ENCODE results near the gene TRIM25.

TRIM25 gene

GRCh38 chr17:56936697-56937322 is 23.0 kb upstream of the TRIM25 start:
- TF ChIP-seq TEAD4 (IDR thresholded peaks at IDR 0.05): no peak
- no peak for TF ChIP-seq FOXM1 (IDR thresholded peaks at IDR 0.05; ENCODE audit: borderline replicate concordance, low read depth)
- no peak for TF ChIP-seq TCF12 (IDR thresholded peaks at IDR 0.05; ENCODE audit: low read depth)
- TF ChIP-seq, protein P1, sequence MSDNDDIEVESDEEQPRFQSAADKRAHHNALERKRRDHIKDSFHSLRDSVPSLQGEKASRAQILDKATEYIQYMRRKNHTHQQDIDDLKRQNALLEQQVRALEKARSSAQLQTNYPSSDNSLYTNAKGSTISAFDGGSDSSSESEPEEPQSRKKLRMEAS (IDR thresholded peaks at IDR 0.05): no peak
- TF ChIP-seq CEBPB (IDR thresholded peaks at IDR 0.05): no peak
- no peak for TF ChIP-seq USF1 (IDR thresholded peaks at IDR 0.05)
- TF ChIP-seq TAF1 (IDR thresholded peaks at IDR 0.05; ENCODE audit: low read depth): no peak
- no peak for TF ChIP-seq EGR1 (IDR thresholded peaks at IDR 0.05)
- TF ChIP-seq YY1 (IDR thresholded peaks at IDR 0.05; ENCODE audit: low read depth): no peak
- no peak for TF ChIP-seq ZBTB7A (IDR thresholded peaks at IDR 0.05; ENCODE audit: low read depth)
- TF ChIP-seq RAD21 (IDR thresholded peaks at IDR 0.05; ENCODE audit: low read depth): no peak
- TF ChIP-seq CREB1 (IDR thresholded peaks at IDR 0.05; ENCODE audit: low read depth): no peak
- no peak for TF ChIP-seq EP300 (IDR thresholded peaks at IDR 0.05; ENCODE audit: borderline replicate concordance)
- TF ChIP-seq, protein P2, sequence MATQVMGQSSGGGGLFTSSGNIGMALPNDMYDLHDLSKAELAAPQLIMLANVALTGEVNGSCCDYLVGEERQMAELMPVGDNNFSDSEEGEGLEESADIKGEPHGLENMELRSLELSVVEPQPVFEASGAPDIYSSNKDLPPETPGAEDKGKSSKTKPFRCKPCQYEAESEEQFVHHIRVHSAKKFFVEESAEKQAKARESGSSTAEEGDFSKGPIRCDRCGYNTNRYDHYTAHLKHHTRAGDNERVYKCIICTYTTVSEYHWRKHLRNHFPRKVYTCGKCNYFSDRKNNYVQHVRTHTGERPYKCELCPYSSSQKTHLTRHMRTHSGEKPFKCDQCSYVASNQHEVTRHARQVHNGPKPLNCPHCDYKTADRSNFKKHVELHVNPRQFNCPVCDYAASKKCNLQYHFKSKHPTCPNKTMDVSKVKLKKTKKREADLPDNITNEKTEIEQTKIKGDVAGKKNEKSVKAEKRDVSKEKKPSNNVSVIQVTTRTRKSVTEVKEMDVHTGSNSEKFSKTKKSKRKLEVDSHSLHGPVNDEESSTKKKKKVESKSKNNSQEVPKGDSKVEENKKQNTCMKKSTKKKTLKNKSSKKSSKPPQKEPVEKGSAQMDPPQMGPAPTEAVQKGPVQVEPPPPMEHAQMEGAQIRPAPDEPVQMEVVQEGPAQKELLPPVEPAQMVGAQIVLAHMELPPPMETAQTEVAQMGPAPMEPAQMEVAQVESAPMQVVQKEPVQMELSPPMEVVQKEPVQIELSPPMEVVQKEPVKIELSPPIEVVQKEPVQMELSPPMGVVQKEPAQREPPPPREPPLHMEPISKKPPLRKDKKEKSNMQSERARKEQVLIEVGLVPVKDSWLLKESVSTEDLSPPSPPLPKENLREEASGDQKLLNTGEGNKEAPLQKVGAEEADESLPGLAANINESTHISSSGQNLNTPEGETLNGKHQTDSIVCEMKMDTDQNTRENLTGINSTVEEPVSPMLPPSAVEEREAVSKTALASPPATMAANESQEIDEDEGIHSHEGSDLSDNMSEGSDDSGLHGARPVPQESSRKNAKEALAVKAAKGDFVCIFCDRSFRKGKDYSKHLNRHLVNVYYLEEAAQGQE (IDR thresholded peaks at IDR 0.05; ENCODE audit: low read depth): no peak

DNA sequence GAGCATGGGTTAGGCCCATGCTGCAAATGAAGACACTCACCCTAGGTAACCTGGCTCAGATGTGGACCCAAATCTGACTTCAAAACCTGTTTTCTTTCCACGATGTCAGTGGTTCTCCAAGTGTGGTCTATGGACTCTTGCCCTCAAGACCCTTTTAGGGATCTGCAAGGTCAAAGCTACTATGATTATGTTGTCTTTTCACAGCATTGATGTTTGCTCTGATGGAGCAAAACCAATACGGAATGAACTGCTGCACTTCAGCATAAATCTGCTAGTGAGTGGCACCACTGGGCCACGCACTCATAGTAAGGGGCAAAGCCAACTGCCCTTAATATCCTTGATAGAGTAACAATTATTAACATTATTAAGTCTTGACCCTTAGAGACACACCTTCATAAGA is 21.6 kb upstream of the TRIM25 start:
- TF ChIP-seq CEBPB (IDR thresholded peaks at IDR 0.05) (no peak), YY1 (IDR thresholded peaks at IDR 0.05; ENCODE audit: low read depth) (no peak), EP300 (IDR thresholded peaks at IDR 0.05; ENCODE audit: borderline replicate concordance) (no peak), CREB1 (IDR thresholded peaks at IDR 0.05; ENCODE audit: low read depth) (no peak), NFIC (IDR thresholded peaks at IDR 0.05) (no peak), TAF1 (IDR thresholded peaks at IDR 0.05; ENCODE audit: low read depth) (no peak), TEAD4 (IDR thresholded peaks at IDR 0.05) (no peak)
- TF ChIP-seq, protein P2 (IDR thresholded peaks at IDR 0.05; ENCODE audit: low read depth): no peak

DNA sequence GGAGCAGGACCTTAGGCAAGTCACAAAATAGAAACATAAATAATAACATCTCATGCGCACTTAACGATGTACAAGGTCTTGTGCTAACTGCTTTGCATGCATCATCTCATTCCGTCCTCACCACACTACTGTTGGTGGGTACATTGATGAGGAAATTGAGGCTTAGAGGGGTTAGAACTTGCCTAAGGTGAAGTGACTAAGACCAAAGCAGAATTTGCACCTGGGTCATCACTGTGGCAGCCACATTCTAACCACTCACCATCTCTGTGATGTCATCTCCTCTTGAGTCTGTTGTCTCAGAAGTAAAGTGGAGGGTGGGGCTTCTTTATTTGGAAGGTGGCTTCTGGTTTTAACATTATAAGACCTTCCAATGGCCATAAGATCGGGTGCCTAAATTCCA is 20.4 kb upstream of the TRIM25 start:
- no peak for TF ChIP-seq NFIC (IDR thresholded peaks at IDR 0.05)
- no peak for TF ChIP-seq EGR1 (IDR thresholded peaks at IDR 0.05)
- no peak for TF ChIP-seq USF1 (IDR thresholded peaks at IDR 0.05)
- TF ChIP-seq TCF12 (IDR thresholded peaks at IDR 0.05; ENCODE audit: low read depth): no peak
- no peak for TF ChIP-seq CEBPB (IDR thresholded peaks at IDR 0.05)
- no peak for TF ChIP-seq CREB1 (IDR thresholded peaks at IDR 0.05; ENCODE audit: low read depth)
- no peak for TF ChIP-seq RAD21 (IDR thresholded peaks at IDR 0.05; ENCODE audit: low read depth)
- no peak for TF ChIP-seq ZBTB7A (IDR thresholded peaks at IDR 0.05; ENCODE audit: low read depth)
- TF ChIP-seq, protein P2 (IDR thresholded peaks at IDR 0.05; ENCODE audit: low read depth): no peak
- TF ChIP-seq YY1 (IDR thresholded peaks at IDR 0.05; ENCODE audit: low read depth): no peak

- TF ChIP-seq CREB1 (IDR thresholded peaks at IDR 0.05; ENCODE audit: low read depth): no peak
- TF ChIP-seq, protein P2 (IDR thresholded peaks at IDR 0.05; ENCODE audit: low read depth): no peak
- no peak for TF ChIP-seq TEAD4 (IDR thresholded peaks at IDR 0.05)
- no peak for TF ChIP-seq YY1 (IDR thresholded peaks at IDR 0.05; ENCODE audit: low read depth)
- TF ChIP-seq TCF12 (IDR thresholded peaks at IDR 0.05; ENCODE audit: low read depth): no peak
- TF ChIP-seq RAD21 (IDR thresholded peaks at IDR 0.05; ENCODE audit: low read depth): no peak
Measured at GRCh38 chr17:56933868-56934267, 20.0 kb upstream of the TRIM25 start.
